Measurements from ENCODE around the gene BCDIN3D.

- TF ChIP-seq EZH2 (IDR thresholded peaks at IDR 0.05; ENCODE audit: low read length) (no peak), CTCF (optimal IDR thresholded peaks at IDR 0.05 in 1 of 3, IDR thresholded peaks at IDR 0.05 in 1 of 3, conservative IDR thresholded peaks at IDR 0.05 in 1 of 3; ENCODE audit: extremely low read depth in 1 of 3, insufficient read depth in 2 of 3, low read length in 3 of 3) (no peak)
Measured at GRCh38 chr12:49887091-49887490, 44.2 kb upstream of the BCDIN3D start.

All from keratinocyte (primary cell).